ENCODE measurements around the gene LCE7A. TPM values are rescaled to one million over a fixed set of nuclear protein-coding genes. Genes with fewer than 3 reads are reported as not detected.
A peak's percentile ranks its signal among the peaks of the same experiment; 100 is the strongest.

Gene LCE7A, protein sequence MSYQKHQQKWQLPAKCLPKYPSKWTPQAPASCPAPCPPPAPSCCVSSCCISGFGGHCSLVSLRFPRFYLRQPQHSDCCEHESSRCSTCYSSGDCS
- polyA plus RNA-seq (ENCODE audit: insufficient read length): not detected
- long read RNA-seq, donor 1: 0 reads
- long read RNA-seq, donor 2: 0 reads
- long read RNA-seq, donor 3: 0 reads
- long read RNA-seq, donor 4: 0 reads
- long read RNA-seq, donor 5: 0 reads
- long read RNA-seq, donor 6: 0 reads
- long read RNA-seq, donor 7: 0 reads
- long read RNA-seq, donor 8: 0 reads

DNA sequence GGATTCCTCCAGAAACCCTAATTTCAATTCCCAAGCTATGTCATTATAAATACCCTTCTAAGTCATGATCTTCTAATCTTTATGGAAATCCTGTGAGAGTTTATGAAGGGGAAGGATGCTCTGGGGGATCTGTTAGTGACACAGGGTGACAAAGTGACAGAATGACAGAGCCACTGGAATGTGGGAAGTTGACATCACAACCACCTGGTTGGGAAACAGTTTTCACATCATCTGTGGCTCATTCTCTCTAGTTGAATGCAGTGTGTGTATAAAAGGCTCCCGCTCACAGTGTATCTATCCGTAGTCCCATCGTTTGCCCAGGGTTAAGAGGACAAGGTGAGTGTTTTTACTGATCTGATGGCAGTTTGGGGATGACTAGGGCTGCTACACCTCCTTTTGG is at the start of gene LCE7A:
Gene LCE7A, plus strand, starts transcription at position 301 of the 400 bp plus-strand sequence. CDS start 702 bp downstream, outside the sequence.
- no peak for DNase-seq

DNA sequence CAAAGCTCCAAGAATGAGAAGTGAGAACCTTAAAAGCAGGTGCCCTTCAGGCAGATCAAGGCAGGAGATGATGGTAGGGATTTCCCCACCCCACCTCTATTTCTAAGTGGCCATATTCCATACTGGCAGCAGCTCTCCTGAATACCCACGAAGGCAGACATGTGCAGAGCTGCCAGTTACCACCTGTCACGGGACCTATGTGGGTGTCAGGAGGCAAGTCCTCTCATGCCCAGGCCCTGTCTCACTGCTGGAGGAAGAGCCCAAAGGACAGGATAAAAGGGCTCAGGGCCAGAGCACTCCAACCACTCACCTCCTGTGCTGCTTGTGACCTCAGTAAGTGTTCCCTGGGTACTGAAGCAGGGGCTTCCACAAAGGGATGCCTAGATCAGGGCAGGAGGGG is 48.7 kb upstream of the LCE7A start:
- no peak for DNase-seq

DNA sequence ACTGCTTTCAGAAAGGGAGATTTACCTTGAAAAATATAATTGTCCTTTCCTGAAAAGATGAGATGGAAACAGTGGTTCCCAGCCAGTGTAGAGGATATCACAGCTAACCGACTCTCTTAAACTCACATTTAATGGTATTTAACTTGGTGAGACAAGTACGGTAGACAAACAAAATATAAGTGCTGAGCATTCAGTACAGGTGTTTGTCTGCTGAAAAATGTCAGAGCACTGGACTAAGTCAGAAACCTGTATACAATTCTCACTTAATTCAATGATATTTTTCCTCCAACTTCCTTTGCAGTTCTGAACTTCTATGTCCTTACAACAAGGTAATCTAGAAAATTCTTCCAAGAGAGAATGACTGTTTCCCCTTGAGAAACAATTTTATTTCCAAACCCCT is 48.1 kb upstream of the LCE7A start, which contains the start of gene LCE1B:
Gene LCE1B, plus strand, starts transcription at position 301 of the 400 bp plus-strand sequence. CDS start 476 bp downstream, outside the sequence.
- DNase-seq: no peak

DNA sequence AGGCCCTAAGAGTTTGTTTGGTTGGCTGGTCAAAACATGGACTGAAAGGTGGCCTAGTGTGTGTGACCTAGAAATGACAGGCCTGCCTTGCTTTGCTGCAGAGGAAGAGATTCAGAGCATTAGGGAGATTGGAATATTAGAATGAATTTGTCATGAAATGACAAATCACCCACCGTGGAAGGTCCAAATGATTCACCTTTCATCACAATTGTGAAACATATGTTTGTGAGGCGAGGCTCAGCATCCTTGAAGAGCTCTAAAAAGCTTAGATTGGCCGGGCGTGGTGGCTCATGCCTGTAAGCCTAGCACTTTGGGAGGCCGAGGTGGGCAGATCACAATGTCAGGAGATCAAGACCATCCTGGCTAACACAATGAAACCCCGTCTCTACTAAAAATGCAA is 42.5 kb upstream of the LCE7A start:
- DNase-seq: no peak

DNA sequence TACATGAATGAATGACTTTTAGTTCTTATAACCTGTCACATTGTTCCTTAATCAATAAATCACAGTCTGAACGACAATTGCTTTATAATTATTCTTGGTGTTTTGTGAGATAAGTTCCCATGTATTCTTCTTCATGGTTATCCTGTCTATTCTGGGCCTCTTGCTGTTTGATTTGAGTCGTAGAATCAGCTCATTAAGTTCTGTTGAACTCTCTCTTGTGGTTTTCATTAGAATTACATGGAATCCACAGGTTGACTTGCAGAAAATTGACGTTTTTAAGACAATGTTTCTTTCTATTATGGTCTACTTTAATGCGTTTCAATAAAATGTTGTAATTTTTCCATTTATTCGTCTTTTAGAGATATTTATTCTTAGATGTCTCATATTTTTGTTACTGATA is 36.5 kb upstream of the LCE7A start:
- no peak for DNase-seq

DNA sequence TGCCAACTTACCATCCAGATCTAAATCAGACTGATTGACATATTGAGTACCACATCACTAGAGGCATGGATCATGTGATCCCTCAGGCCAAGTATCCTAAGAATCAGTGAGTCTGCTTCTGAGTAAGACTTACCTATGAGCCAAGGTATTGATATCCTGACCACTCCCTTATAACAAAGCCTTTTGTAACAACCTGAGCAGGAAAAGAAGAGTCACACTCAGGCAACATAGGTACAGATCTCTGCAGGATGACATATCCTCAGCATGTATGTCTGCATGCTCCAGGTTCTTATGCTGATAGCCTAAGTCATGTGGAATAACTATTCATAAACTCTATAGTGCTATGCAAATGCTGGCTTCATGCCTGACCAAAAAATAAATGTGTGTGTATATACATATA is 34.8 kb upstream of the LCE7A start:
- no peak for DNase-seq

DNA sequence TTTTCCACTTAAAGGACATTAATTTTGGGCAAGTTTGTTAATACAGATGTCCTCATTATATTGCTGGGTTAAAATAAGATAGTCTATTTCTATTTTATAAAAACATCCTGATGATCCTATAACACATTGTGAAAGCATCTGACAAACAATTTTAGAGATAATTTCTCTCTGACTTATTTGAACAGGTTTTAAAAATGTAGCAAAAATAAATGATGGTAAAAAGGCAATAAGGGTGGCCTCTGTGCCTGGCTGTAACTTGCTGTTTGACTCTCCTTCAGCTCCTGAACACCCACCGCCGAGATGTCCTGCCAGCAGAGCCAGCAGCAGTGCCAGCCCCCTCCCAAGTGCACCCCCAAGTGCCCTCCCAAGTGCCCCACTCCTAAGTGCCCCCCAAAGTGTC is 32.6 kb upstream of the LCE7A start, which contains the start of gene LCE1A:
Gene LCE1A, plus strand, starts transcription at position 301 of the 400 bp plus-strand sequence. Its CDS starts 0 bp downstream, at position 301.
- no peak for DNase-seq

DNA sequence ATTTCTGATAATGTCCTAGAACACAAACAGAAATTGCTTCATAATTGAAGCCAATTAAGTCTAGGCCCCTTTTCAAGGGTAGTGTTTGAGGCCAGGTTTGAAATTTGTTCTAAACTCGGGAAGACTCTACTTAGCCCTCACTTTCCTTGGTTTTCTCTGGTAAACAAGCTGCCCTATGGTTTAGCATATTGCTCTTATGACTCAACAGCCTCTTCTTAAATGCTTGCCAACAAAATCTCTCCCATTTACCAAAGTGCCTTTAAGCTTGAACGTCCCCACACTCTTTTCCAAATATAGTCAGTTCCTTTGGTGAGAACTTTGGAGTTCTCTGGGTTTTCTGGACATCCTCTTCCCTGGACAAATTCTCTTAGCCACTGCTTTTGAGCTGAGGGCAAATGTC is 22.9 kb upstream of the LCE7A start:
- DNase-seq: no peak

DNA sequence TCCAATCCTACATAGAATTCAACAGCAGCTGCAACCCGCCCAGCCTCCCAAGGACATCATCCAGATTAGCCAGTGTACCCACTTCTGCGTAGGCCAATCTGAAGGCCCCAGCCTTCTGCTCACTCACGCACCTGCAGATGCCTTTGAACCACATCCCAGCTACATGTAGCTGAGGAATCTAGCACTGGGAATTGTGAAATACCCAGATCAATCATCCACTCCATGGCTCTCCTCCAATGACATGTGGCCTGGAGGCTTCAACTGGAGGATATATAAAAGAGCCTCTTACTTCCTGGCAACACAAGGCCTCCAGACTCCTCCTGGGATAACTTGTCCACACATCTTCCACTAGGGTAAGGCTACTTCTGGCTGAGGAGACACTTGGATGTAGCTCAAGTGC is 17.2 kb upstream of the LCE7A start, which contains the start of gene LCE6A:
Gene LCE6A, plus strand, starts transcription at position 301 of the 400 bp plus-strand sequence. CDS start 665 bp downstream, outside the sequence.
- DNase-seq: no peak

DNA sequence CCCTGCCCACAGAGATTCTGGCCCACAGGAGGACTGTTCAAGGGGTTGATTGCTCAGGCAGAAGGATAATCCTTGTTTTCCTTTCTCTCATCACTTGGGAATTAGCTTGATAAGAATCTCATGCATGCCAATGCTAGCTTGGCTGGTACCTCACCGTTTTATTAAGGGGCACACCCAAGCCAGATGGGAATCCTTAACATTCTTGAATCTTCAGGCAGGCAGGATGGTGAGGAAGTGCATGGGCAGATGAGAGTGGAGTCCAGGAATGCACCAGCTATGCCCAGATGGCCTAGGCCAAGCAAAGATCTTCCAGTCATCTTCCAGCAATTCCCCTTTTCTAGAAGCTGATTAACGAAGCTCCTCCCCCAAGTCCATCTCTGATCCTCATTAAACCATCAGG is 4.1 kb upstream of the LCE7A start:
- DNase-seq: no peak

DNA sequence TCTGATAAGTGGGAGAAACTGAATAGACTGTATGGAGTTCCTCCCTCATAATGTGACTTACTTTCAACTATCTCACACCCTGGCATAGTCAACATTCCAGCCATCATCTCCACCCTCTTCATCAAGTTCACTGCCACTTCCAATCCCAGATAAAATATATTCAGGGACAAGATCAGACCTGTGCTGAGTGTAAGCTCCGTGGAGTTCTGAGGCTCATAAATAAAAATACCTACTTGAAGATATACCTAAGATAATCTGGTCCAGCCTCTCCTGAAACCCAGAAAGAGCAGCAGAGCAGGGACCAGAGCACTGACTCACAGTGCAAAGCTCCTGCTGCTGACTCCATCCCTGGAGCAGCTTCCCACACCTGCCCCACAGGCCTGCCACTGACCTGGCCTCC is 1.7 kb upstream of the LCE7A start:
- DNase-seq: no peak

DNA sequence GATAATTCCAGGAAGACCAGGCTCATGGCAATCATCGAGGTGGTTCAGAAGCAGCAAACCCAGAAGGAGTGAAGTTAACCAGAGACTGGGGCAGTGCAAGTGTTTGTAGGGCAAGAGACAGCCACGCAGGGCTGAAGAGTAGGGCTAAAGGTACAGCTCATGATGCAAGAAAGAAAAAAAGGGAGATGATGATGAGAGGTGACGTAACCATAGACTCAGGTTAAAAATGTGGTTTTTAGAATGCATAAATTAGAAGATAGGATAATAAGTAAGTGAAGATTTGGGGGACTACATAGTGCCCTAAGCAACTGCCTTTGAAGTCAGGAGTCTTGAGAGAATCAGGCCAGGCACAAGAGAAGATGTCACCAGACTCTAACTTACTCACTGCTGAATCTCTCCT is 333 bp downstream of the LCE7A start:
- DNase-seq: no peak

DNA sequence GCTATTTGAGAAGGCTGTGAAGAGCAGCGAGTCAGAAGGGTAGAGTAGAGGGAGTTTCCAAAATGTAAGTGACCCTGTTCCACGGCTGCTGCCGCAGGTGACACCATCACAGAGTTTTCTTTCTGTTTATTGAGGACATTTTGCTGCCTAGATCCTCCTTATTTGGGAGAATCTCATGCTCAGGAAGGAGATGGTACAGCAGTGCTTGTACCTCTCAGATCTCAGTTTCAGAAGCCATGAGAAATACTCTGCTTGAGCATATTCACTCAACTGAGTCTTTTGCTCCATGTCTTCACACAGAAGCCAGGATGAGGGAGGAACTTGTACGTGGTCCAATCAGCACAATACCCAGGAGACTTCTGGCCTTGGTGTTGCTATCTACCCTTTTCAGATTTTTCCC is 1.6 kb downstream of the LCE7A start:
- no peak for DNase-seq

DNA sequence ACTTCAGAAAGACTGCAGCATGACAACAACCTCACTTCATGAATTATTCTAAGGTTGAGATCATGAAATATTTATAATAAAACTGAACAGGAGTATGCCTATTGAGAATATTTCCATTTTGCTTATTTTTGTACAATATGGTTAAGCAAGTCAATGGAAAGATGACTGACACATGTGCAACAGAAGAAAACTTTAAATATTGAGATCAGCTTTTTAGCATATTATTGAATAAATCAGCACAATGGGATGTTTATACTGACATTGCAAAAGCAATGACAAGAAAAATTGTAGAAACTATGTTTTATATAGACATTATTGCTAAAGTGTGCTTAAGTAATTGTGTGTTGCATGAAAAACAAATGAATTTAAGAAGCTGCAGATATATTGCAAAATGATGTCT is 4.6 kb downstream of the LCE7A start:
- DNase-seq: no peak

DNA sequence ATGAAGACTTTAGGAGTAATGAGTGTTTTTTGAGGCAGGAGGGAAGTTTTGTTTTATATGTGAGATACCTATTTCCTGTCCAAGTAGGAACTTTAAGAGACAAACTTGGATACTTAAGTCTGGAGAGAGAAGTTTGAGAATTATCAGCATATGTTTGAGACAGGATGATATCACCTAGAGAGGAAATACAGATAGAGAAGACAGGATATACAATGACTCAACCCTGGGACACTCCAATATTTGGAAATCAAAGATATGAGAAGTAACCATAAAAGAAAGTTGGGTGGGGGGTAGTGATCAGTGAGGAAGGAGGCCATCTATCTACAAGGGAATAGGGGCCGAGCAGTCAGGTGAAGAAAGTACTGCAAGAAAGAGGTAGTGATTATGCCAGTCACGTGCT is 6.5 kb downstream of the LCE7A start:
- no peak for DNase-seq

DNA sequence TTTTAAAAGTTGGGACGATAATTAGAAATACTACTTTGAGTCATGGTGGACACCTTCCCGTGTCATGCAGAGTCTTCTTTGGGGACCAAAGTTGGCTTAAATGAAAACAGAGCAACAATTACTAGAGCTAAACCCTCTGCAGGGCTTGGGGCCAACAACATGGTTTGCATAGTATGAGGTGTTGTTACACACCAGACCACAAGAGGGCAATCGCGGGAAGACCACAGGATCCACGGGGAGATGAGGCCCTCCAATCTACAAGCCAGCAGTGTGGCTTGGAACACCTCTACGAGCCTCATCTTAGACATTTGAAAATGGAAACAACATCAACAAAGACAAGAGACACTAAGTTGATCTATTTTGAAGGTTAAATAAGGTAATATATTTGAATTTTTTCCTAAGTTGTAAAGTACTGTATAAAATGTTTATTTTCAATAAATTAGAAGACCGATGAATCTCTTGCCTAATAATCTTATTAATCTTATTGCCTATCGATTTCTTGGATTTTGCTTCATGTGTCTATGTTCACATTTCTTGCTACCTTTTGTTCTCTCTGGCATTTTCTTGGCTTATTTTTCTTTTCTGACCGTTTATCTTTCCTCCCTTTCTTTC is 10.1 kb downstream of the LCE7A start:
- DNase-seq: peak; percentile 34

DNA sequence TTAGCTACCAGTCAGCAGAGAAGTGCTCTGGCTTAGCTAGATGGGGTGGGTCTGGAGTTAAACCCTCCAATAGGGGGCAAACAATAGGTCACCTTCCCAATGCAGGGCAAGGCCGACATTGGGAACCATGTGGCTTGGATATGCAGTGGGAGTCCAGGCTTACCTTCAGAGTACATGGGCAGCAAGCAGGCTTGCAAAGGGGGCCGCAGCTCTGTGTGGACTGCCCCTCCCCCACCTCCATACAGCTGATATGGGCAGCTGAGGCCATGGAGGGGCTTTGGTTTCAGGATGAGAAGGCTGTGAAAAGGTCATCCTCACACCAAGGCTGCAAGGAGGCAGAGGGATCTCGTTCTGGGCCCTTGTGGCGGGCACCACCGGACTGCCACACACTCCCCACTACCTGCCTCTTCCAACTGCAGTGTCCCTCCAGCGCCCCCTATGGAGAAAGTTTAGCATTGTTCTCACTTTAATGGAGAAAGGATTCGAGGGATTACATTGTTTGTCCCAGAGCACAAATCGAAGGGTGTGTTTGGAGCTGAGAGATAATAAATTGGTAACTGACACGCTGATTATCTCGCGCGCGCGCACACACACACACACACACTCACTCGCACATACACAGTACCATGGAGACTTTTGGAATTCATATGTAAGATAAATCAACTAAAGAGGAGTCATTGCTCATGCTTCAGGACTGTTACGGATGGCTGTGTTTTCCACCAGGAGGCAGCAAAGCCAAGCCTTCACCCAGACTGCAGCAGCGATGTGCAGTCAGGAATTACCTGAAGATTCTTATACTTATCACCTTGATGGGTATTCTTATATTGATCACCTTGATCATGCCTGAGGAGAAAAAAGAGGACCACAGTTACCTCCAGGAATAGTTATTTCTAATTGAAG is 11.3 kb downstream of the LCE7A start:
- DNase-seq: peak; percentile 22

DNA sequence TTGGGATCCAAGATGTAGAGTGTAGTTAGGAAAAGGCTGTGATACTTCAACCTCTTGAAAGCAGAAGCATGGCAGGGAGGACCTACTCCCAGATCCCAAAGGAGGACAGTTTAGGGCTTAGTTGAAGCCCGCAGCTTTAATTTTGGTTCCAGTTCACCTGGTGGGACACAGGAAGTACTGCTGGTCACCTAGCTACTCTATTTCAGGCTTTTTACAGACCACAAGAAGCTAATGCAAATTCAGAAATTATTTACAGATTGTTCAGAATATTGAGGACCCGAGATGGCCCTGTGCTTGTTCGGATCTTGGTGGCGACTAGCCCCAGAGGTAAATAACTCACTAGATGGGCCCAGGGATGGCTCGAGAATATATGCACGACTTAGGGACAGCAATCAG is 11.9 kb downstream of the LCE7A start:
- DNase-seq: no peak

DNA sequence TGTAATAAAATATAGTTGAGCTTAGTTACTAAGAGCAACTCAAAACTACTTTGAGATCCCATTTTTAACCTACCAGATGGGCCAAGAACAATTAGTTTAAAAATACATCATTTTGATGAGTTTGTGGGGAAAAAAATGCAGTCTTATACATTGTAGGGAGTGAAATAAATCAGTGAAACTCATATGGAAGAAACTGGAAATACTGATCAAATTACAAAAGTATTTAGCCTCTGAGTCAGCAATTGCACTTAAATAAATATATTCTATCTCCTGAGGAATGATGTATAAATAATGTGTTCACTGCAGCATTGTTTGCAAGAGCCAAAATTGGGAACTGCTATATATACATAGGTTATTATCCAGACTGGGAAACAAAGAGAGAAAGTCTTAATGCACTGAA is 13.7 kb downstream of the LCE7A start:
- no peak for DNase-seq

DNA sequence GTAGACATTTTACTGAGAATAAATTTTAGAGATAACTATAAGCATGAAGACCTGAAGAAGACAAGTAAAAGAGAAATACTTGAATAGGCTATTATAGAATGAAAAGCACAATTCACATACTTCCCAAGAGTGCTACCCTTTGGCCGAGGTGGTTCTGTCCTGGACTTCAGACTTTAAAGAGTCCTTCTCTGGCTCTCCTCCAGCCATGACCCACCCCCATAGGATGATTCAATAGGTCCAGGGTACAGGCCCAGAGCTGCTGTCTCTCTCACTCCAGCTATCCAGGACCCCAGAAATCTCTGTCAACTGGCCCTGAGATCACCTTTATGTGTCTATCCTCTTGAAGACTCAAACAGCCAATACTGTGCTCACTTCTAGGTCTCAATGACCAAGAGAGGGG is 17.0 kb downstream of the LCE7A start:
- DNase-seq: no peak

DNA sequence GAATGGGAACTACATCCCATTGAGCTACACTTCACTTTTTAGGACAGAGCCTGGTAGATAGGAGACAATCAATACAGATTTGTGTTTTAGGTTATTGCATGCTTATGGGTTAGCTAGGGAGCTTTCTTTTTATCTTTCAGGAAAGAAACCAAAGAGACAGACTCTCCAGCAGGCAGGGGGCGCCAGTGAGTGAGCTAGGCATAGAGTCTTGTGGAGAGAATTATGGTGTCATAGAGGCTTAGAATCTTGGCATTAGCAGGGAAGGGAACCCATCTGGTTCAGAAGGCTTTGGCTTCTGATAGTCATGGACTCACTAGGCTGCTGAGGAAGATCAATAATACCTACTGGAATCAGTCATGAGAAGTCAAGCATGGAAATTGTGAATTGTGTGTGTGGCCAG is 18.2 kb downstream of the LCE7A start, which contains the start of gene SMCP:
Gene SMCP, plus strand, starts transcription at position 281 of the 400 bp plus-strand sequence. CDS start 6,101 bp downstream, outside the sequence.
- DNase-seq: no peak

DNA sequence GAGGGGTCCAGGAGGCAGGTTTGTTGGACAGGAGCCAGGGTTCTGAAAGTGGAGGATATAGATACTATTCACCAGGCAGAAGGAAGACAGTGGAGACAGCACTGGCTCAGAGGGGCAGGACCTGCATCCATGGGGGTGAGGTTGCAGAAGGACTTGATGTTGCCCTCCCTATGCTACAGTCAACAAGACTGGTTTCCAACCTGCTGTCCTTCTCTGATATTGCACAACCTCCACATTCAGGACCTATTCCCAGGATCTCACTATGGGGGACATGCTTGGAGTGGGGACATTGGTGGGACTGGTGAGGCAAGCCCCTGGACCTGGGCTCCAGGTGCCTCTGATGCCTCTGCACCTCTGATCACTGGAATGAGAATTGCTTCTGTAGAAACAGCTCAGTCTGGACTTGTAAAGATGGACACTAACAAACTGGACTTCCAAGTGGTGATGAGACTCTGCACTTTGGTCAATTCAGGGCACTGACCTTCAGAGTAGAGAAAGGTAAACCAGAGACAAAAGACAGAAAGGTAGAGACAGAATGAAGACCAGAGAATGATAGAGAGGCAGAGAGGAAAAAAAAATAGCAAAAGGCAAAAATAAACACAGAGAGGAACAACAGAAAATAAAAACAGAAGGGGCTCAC is 19.9 kb downstream of the LCE7A start:
- DNase-seq: no peak

All from left kidney (tissue), 8 donors.